HepG2 (cell line): ENCODE data around the gene RGS8. TPM values are rescaled to one million over a fixed set of nuclear protein-coding genes. Genes with fewer than 3 reads are reported as not detected.

Experiments
- ATAC-seq: fragments of 200-7000 bp; cut with Tn5 transposase; 3 replicates; pipeline ENCODE4 v1.9.1; 2020; ENCODE audit warnings: mild to moderate bottlenecking, moderate library complexity
- BruUV-seq: library from RNA; stranded (reverse); fragments of 400-500 nt; replicated peaks from 2 replicates; lab custom pipeline; 2021; lab: Mats Ljungman, UMichigan
- CTCF ChIA-PET: fragments of 300-600 bp; formaldehyde crosslinking; extraction: SDS; loops from one replicate; lab custom pipeline; 2021; ENCODE audit warnings: low total read pairs, inconsistent platforms, low intra/inter-chr PET ratio; lab: Yijun Ruan, JAX
- POLR2A ChIA-PET: fragments of 350-600 bp; sonication (Branson Sonifier 250); formaldehyde crosslinking; loops from one replicate; lab custom pipeline; 2020; ENCODE audit warnings: antibody characterized with exemption, inconsistent platforms; lab: Yijun Ruan, JAX
- DNase-seq: peaks from one replicate; pipeline ENCODE4 v3.0.0-alpha.2; 2015; ENCODE audit warnings: low spot score
- FAIRE-seq: peaks from 3 replicates; lab custom pipeline; 2011; peaks lifted over from hg19 to GRCh38; lab: Jason Lieb, UNC
- H2AFZ ChIP-seq: one replicate; pipeline ENCODE4 v1.6.1; 2011; ENCODE audit warnings: low read length, inconsistent platforms
- H3K27ac ChIP-seq: fragments of 300-600 bp; 3 replicates; pipeline ENCODE4 v1.8.0; 2011; ENCODE audit warnings: mixed run types, mild to moderate bottlenecking, mixed read lengths, low read length, inconsistent platforms; ENCODE audit not compliant: insufficient read depth; ENCODE audit errors: extremely low read length
- H3K27me3 ChIP-seq, 2 experiments: fragments of 200-600 bp in 1 of 2; 2 replicates in 1 of 2; 3 replicates in 1 of 2; pipeline versions ENCODE4 v1.6.0 to v1.8.0; 2011; ENCODE audit warnings: low read length in 2 of 2, mild to moderate bottlenecking in 2 of 2, moderate library complexity in 2 of 2, inconsistent platforms in 1 of 2; ENCODE audit not compliant: insufficient read depth in 2 of 2, control insufficient read depth in 1 of 2
- H3K36me3 ChIP-seq, 2 experiments: fragments of 200-600 bp in 1 of 2; replicated peaks in 1 of 2; 2 replicates in 1 of 2; 3 replicates in 1 of 2; pipeline versions ENCODE4 v1.5.1 to v1.8.0; 2011; ENCODE audit warnings: low read length in 2 of 2, inconsistent platforms in 1 of 2; ENCODE audit not compliant: insufficient read depth in 2 of 2, control insufficient read depth in 1 of 2
- H3K4me1 ChIP-seq: 2 replicates; pipeline ENCODE4 v1.5.1; 2012; ENCODE audit warnings: low read length, inconsistent platforms; ENCODE audit not compliant: insufficient read depth
- H3K4me2 ChIP-seq: 2 replicates; pipeline ENCODE4 v1.6.0; 2011; ENCODE audit warnings: low read depth, low read length, inconsistent platforms
- H3K4me3 ChIP-seq, 3 experiments: fragments of 200-600 bp in 1 of 3; sonication (generic), shearing (Covaris generic) in 1 of 3; replicated peaks in 1 of 3; 2 replicates each; pipeline ENCODE4 v1.5.1; 2011 to 2016; ENCODE audit warnings: low read length in 3 of 3, inconsistent platforms in 2 of 3, low read depth in 2 of 3, mild to moderate bottlenecking in 2 of 3, control low read depth in 1 of 3, mixed read lengths in 1 of 3; ENCODE audit not compliant: insufficient read depth in 1 of 3
- H3K79me2 ChIP-seq: one replicate; pipeline ENCODE4 v1.6.1; 2011; ENCODE audit warnings: low read length, inconsistent platforms; ENCODE audit not compliant: insufficient read depth
- H3K9ac ChIP-seq: 2 replicates; pipeline ENCODE4 v1.6.0; 2011; ENCODE audit warnings: mild to moderate bottlenecking, low read depth, low read length, inconsistent platforms; ENCODE audit not compliant: insufficient read depth
- H3K9me3 ChIP-seq: 2 replicates; pipeline ENCODE4 v1.5.1; 2012; ENCODE audit warnings: mild to moderate bottlenecking, low read length
- H4K20me1 ChIP-seq: 2 replicates; pipeline ENCODE4 v1.6.0; 2011; ENCODE audit warnings: inconsistent platforms, mild to moderate bottlenecking, low read length, moderate library complexity; ENCODE audit not compliant: insufficient read depth
- BCL6 ChIP-seq: IDR thresholded peaks from 2 replicates; pipeline ENCODE4 v1.6.1; 2016; ENCODE audit warnings: missing genetic modification reagents, missing compliant biosample characterization
- CEBPB ChIP-seq: IDR thresholded peaks from 2 replicates; pipeline ENCODE4 v1.6.1; 2011; ENCODE audit warnings: low read depth, low read length, improper control_type of control experiment, borderline replicate concordance
- CERS6 ChIP-seq: sonication (generic); formaldehyde crosslinking; IDR thresholded peaks from 2 replicates; pipeline ENCODE4 v1.5.0; 2020; ENCODE audit warnings: missing genetic modification reagents
- GFI1 ChIP-seq: sonication (generic); formaldehyde crosslinking; IDR thresholded peaks from 2 replicates; pipeline ENCODE4 v1.5.0; 2020; ENCODE audit warnings: missing genetic modification reagents, mild to moderate bottlenecking, borderline replicate concordance
- GTF3A ChIP-seq: sonication (generic); formaldehyde crosslinking; conservative IDR thresholded peaks from 2 replicates; pipeline ENCODE4 v1.4.0; 2020; ENCODE audit warnings: mild to moderate bottlenecking, missing genetic modification reagents
- HNF1B ChIP-seq: sonication (generic); formaldehyde crosslinking; IDR thresholded peaks from 2 replicates; pipeline ENCODE4 v1.5.1; 2020; ENCODE audit warnings: mild to moderate bottlenecking, moderate library complexity, missing genetic modification reagents
- MXI1 ChIP-seq: IDR thresholded peaks from 3 replicates; pipeline ENCODE4 v1.6.1; 2012; ENCODE audit warnings: low read depth, low read length, inconsistent platforms, borderline replicate concordance
- RARG ChIP-seq: sonication (generic); formaldehyde crosslinking; IDR thresholded peaks from 2 replicates; pipeline ENCODE4 v1.4.0; 2020; ENCODE audit warnings: low read depth, mild to moderate bottlenecking, missing genetic modification reagents
- TOE1 ChIP-seq: sonication (generic); formaldehyde crosslinking; IDR thresholded peaks from 2 replicates; pipeline ENCODE4 v1.4.0; 2020; ENCODE audit warnings: mild to moderate bottlenecking, missing genetic modification reagents
- ZNF251 ChIP-seq: sonication (generic); formaldehyde crosslinking; IDR thresholded peaks from 2 replicates; pipeline ENCODE4 v1.9.0; 2021; ENCODE audit warnings: mild to moderate bottlenecking, missing genetic modification reagents
- ZNF652 ChIP-seq: IDR thresholded peaks from 2 replicates; pipeline ENCODE4 v1.6.1; 2016; ENCODE audit warnings: low read depth, borderline replicate concordance
- ZNF773 ChIP-seq: sonication (generic); formaldehyde crosslinking; IDR thresholded peaks from 2 replicates; pipeline ENCODE4 v1.4.0; 2020; ENCODE audit warnings: missing genetic modification reagents, borderline replicate concordance
- WGBS: methylation state at CpG from one replicate; pipeline ENCODE4 v1.1.6; 2017; ENCODE audit warnings: low lambda C conversion rate; 5-methylcytosine and 5-hydroxymethylcytosine counted together
- in situ Hi-C: cut with HindIII; loops from 2 replicates; pipeline ENCODE4 v1.10.0; 2017; ENCODE audit warnings: low pct_unique_long_range_greater_than_20kb; ENCODE audit not compliant: extremely low pct_ligation_motif_present
- intact Hi-C: fragments of 100-400 bp; cut with micrococcal nuclease; formaldehyde crosslinking; loops from one replicate; pipeline ENCODE4 v1.10.0; 2022; ENCODE audit not compliant: unreplicated experiment
- polyA plus RNA-seq, 8 experiments: library from polyadenylated mRNA; depleted of rRNA in 3 of 8; stranded (reverse) in 7 of 8; unstranded in 1 of 8; fragments of >200 nt; fragmentation: Illumina TruSeq in 4 of 8; extraction: Trizol in 4 of 8; gene quantifications; 2 replicates each; pipeline versions ENCODE4 v1.2.1 to v1.2.3, GENCODE V29; 2011 to 2016; ENCODE audit warnings: low read depth in 4 of 8, missing spikeins in 1 of 8, mixed read lengths in 1 of 8; ENCODE audit not compliant: insufficient read depth in 1 of 8
- total RNA-seq, 5 experiments: library from RNA; depleted of rRNA; stranded (reverse); fragments of >200 nt; fragmentation: Illumina TruSeq; extraction: Trizol; gene quantifications; 2 replicates each; pipeline ENCODE4 v1.2.3, GENCODE V29; 2016; ENCODE audit warnings: low read depth in 1 of 5
- TF ChIP-seq, protein P1 (sequence below): sonication (generic); formaldehyde crosslinking; IDR thresholded peaks from 2 replicates; pipeline ENCODE4 v1.4.0; 2020; ENCODE audit warnings: missing genetic modification reagents

RGS8 gene
- total and polyA plus RNA-seq, 2 of the 13 experiments (the other 11 are each of a cell fraction or from before 2014, with no cell fraction given): not detected

DNA sequence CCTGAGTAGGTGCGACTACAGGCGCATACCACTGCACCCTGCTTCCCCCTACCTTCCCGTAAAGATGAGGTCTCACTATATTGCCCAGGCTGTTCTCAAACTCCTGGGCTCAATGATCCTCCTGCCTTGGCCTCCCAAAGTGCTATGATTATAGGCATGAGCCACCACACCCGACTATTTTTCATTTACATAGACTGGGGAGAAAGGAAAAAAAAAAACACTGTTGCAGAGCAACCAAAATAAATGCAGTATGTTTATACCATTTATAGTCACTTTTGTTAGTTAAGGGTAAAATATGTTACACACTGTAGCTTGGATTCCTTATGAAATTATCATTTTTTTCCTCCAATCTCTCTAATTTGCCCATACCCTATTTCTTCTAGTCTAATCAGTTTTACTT lies 35.2 kb upstream of the RGS8 start:
- no peaks in the 10 kb centered on the region for H3K9me3 ChIP-seq
- no peaks in the 10 kb centered on the region for H4K20me1 ChIP-seq
- FAIRE-seq: no peak
- no peaks in the 10 kb centered on the region for H3K36me3 ChIP-seq
- CTCF ChIA-PET: no interaction called here
- POLR2A ChIA-PET: no interaction called here
- peaks cover 0 to 9% of the 10 kb centered on the region in 2 experiments; a peak in 1 of 5 replicates for H3K27me3 ChIP-seq
- 42% methylated on average over 4 of the region's 4 CpGs for WGBS
- H3K4me1 ChIP-seq: no peaks in the 10 kb centered on the region
- H3K27ac ChIP-seq: no peak overlapping the region
- in situ Hi-C loops (no loop called here), intact Hi-C loops (no loop called here)
- no peak overlapping the region for H3K9ac ChIP-seq
- no peak overlapping the region for H3K4me3 ChIP-seq
- TF ChIP-seq, protein P1, sequence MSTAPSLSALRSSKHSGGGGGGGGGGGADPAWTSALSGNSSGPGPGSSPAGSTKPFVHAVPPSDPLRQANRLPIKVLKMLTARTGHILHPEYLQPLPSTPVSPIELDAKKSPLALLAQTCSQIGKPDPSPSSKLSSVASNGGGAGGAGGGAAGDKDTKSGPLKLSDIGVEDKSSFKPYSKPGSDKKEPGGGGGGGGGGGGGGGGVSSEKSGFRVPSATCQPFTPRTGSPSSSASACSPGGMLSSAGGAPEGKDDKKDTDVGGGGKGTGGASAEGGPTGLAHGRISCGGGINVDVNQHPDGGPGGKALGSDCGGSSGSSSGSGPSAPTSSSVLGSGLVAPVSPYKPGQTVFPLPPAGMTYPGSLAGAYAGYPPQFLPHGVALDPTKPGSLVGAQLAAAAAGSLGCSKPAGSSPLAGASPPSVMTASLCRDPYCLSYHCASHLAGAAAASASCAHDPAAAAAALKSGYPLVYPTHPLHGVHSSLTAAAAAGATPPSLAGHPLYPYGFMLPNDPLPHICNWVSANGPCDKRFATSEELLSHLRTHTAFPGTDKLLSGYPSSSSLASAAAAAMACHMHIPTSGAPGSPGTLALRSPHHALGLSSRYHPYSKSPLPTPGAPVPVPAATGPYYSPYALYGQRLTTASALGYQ: no peak
- TF ChIP-seq ZNF652 (CRISPR knock-in tag) (no peak), HNF1B (CRISPR knock-in tag) (no peak), CEBPB (no peak), GFI1 (CRISPR knock-in tag) (no peak), RARG (CRISPR knock-in tag) (no peak), ZNF773 (CRISPR knock-in tag) (no peak), CERS6 (CRISPR knock-in tag) (no peak), MXI1 (no peak), GTF3A (no peak), BCL6 (CRISPR knock-in tag) (no peak), TOE1 (CRISPR knock-in tag) (no peak), ZNF251 (CRISPR knock-in tag) (no peak)
- no peak overlapping the region for H3K4me2 ChIP-seq
- H2AFZ ChIP-seq: no peak overlapping the region
- ATAC-seq: no peak
- DNase-seq: no peak
- no peaks in the 10 kb centered on the region for H3K79me2 ChIP-seq
- BruUV-seq: no TSS peak
